Lower leg skin (tissue), 3 donors: ENCODE measurements around the gene REEP5.

Experiments used
- POLR2A ChIP-seq, 2 donors: fragments of 450-650 bp; IDR thresholded peaks; one replicate each; pipeline ENCODE4 v1.6.1; 2016 to 2017; ENCODE audit warnings: antibody characterized with exemption in 2 of 2, mild to moderate bottlenecking in 1 of 2, moderate library complexity in 1 of 2
- TF ChIP-seq, protein P1 (sequence below), 3 donors: fragments of 450-650 bp; IDR thresholded peaks; one replicate each; pipeline ENCODE4 v1.5.1; 2016; ENCODE audit warnings: antibody characterized with exemption in 3 of 3, mild to moderate bottlenecking in 3 of 3, moderate library complexity in 2 of 3

DNA sequence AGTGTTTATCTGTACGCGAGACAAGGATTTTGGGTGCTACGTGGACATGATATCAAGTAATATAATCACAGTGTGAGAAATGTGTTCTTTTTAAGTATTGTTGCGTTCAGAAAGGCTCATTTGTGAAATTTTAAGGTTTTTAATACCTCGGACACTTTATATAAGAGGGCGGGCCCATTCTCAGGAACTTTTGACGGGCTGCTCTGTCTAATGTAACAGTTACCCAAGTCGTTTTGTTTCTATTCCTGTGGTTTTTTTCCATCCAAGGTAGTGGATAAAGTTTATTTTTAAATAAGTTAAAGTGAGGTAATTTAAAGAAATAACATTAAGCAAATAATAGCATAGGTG lies 60.4 kb downstream of the REEP5 start:
- TF ChIP-seq, protein P1, sequence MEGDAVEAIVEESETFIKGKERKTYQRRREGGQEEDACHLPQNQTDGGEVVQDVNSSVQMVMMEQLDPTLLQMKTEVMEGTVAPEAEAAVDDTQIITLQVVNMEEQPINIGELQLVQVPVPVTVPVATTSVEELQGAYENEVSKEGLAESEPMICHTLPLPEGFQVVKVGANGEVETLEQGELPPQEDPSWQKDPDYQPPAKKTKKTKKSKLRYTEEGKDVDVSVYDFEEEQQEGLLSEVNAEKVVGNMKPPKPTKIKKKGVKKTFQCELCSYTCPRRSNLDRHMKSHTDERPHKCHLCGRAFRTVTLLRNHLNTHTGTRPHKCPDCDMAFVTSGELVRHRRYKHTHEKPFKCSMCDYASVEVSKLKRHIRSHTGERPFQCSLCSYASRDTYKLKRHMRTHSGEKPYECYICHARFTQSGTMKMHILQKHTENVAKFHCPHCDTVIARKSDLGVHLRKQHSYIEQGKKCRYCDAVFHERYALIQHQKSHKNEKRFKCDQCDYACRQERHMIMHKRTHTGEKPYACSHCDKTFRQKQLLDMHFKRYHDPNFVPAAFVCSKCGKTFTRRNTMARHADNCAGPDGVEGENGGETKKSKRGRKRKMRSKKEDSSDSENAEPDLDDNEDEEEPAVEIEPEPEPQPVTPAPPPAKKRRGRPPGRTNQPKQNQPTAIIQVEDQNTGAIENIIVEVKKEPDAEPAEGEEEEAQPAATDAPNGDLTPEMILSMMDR (IDR thresholded peaks at IDR 0.05), result no peak
- no peak for TF ChIP-seq POLR2A (IDR thresholded peaks at IDR 0.05)
